Ishikawa (cell line): ENCODE measurements around the gene DBF4B.

Experiments
- EGR1 ChIP-seq: IDR thresholded peaks from 2 replicates; pipeline ENCODE4 v1.6.1; 2012
- NFIC ChIP-seq: IDR thresholded peaks from 2 replicates; pipeline ENCODE4 v1.6.1; 2012
- TAF1 ChIP-seq: IDR thresholded peaks from 2 replicates; pipeline ENCODE4 v1.6.1; 2012; ENCODE audit warnings: low read depth, mild to moderate bottlenecking
- TCF12 ChIP-seq: IDR thresholded peaks from 2 replicates; pipeline ENCODE4 v1.6.1; 2012; ENCODE audit warnings: low read depth
- TEAD4 ChIP-seq: IDR thresholded peaks from 2 replicates; pipeline ENCODE4 v1.6.1; 2012
- YY1 ChIP-seq: IDR thresholded peaks from 2 replicates; pipeline ENCODE4 v1.6.1; 2012; ENCODE audit warnings: low read depth
- TF ChIP-seq, protein P1 (sequence below): IDR thresholded peaks from 2 replicates; pipeline ENCODE4 v1.6.1; 2012

GRCh38 chr17:44763170-44763569, 54.7 kb downstream of the DBF4B start:
- TF ChIP-seq NFIC = no peak
- no peak for TF ChIP-seq TCF12
- TF ChIP-seq YY1 = no peak
- TF ChIP-seq EGR1 = no peak
- TF ChIP-seq, protein P1, sequence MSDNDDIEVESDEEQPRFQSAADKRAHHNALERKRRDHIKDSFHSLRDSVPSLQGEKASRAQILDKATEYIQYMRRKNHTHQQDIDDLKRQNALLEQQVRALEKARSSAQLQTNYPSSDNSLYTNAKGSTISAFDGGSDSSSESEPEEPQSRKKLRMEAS = no peak
- no peak for TF ChIP-seq TEAD4
- no peak for TF ChIP-seq TAF1
